Activated CD4-positive, alpha-beta T cell treated with anti-CD3 and anti-CD28 coated beads for 24 hours (primary cell): Measurements from ENCODE around the gene NEK9.

Experiments used
- DNase-seq, 2 donors: peaks; one replicate each; pipeline ENCODE4 v3.0.0-alpha.2; 2020; ENCODE audit warnings: low read depth in 2 of 2

Gene NEK9

DNA sequence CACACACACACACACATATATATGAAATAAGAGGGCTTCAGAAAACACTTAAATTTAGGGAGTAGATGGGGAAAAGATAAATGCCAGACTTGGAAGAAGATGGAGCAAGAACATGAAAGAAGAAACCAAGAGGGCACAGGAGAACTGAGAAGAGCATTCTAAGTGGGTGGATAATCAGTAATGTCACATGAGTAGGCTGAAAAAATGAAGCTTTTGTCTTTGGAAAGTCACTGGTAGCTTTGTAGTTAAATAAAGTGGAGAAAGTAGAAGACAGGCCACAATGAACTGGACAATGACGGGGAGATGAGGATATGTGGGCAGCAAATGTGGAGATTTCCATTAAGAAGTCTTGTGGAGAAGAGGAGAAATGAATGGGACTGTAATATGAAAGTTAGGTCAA is 59.6 kb downstream of the NEK9 start:
- no peak for DNase-seq

DNA sequence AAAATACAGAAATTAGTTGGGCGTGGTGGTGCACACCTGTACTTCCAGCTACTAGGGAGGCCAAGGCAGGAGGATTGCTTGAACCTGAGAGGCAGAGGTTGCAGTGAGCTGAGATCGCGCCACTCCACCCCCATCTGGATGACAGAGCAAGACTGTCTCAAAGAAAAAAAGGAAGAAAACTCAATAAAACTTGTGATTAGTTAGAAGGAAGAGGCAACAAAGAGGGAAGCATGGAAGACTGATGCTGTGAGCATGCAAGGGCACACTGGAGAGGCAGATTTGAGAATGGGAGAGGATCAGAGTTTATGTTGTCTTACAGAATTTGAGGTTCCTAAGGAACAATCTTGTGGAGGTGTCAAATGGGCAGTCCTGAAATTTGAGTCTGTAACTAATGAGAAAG is 60.2 kb downstream of the NEK9 start:
- no peak for DNase-seq

DNA sequence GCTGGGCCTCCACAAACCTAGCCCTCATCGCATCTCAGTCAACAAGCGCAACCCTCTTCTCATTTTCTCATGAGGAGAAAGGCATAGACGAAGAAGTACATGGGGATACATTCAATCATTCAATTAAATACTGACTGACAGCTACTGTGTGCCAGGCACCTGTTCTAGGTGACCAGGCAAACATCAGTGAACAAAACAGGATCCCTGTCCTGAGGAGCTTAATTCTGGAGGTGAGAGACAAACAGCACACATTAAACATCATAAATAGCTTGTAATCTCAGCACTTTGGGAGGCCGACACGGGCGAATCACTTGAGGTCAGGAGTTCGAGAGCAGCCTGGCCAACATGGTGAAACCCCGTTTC is 62.7 kb downstream of the NEK9 start:
- DNase-seq: no peak

DNA sequence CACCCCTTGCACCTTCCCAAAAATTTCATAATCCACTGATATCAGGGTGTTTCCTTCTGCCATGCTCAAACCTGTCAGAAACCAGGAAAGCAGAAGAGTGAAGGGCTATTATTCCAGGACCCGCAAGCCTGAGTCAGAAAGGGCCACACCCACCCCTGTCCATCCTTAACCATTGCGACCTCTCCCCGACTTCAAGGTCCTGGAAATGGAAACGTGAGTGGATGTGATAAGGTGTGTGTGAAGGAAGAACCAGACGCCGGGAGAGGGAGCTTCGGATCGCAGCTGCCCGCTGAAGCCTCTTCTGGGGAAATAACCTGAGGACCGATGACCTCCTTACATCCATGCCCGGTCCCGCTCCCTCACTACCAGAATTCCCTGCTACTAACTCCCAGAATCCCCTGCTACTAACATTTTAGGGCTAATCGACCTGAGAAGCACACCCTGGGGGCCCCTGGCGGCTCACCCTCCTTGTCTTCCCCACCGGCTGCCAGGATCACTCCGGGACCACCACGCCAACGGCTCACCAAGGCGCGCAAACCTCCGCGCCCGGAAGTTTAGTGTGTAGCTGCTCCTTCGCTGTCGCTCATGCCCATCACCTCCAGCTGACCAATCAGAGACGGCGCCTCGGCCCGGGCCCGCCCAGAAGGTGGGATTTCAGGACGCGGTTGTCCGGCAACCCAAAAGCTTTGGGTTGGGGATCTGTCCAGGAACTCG is 63.2 kb downstream of the NEK9 start, which contains the start of gene ACYP1:
Gene ACYP1 (minus strand): TSS at position 534 of the 714 bp plus-strand sequence. CDS start 471 bp downstream, at position 63.
- peak; percentile 90 to 91 for DNase-seq

DNA sequence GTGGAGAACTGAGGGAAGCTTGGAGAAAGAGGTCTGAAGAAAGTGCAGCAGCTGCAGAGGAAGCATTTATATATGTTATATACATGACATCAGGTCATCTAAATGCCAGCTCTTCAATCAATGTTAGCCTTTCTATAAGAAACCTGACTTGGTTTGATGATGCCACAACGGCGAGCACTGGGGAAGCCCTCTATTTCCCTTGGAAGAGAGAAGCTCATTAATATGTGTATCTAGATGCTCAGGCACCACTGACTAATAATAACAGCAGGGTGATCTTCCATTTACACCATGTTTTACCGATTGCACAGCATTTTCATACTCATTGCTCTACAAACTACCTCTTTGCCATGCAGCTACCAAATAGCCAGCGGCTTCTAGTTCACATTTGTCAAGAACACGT is 63.8 kb downstream of the NEK9 start:
- no peak for DNase-seq

DNA sequence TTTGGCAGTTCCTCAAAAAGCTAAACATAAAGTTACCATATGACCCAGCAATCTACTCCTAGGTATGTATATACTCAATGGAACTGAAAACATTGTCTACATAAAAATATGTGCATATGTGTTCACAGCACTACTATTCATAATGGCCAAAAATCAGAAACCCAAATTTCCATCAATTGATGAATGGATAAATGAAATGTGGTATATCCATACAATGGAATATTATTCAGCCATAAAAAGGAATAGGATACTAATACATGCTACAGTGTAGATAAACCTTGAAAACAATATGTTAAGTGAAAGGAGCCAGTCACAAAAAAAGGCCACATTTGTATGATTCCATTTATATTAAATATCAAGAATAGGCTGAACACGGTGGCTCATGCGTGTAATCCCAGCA is 66.4 kb downstream of the NEK9 start:
- no peak for DNase-seq

DNA sequence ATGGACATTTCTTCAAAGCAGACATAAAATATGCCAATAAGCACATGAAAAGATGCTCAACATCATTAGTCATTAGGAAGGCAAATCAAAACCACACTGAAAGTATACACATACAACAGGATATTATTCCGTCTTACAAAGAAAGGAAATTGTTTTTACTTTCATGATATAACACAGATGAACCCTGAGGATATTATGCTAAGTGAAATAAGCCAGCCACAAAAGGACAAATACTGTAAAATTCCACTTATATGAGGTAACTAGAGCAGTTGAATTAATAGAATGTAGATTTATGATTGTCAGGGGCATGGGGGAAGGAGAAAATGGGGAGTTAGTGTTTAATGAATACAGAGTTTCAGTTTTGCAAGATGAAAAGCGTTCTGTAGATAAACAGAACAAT is 67.2 kb downstream of the NEK9 start:
- DNase-seq: no peak

DNA sequence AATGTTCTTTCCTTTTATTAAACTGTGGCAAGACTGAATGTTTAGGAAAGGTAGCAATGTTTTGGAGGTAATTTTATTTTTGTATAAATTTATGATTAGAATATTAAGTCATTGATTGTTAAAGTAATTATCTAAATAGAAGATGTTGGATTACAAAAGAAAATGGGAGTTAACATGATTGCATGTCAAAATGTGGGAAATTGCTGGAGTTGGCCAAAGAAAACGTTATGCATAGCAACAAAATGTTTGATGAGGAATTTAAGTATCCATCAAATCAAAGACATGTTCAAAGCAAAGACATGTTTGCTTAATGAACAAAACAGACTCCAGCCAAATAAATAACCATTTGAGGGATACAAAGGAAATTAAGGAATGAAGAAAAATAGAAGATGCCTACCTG is 72.4 kb downstream of the NEK9 start:
- no peak for DNase-seq

DNA sequence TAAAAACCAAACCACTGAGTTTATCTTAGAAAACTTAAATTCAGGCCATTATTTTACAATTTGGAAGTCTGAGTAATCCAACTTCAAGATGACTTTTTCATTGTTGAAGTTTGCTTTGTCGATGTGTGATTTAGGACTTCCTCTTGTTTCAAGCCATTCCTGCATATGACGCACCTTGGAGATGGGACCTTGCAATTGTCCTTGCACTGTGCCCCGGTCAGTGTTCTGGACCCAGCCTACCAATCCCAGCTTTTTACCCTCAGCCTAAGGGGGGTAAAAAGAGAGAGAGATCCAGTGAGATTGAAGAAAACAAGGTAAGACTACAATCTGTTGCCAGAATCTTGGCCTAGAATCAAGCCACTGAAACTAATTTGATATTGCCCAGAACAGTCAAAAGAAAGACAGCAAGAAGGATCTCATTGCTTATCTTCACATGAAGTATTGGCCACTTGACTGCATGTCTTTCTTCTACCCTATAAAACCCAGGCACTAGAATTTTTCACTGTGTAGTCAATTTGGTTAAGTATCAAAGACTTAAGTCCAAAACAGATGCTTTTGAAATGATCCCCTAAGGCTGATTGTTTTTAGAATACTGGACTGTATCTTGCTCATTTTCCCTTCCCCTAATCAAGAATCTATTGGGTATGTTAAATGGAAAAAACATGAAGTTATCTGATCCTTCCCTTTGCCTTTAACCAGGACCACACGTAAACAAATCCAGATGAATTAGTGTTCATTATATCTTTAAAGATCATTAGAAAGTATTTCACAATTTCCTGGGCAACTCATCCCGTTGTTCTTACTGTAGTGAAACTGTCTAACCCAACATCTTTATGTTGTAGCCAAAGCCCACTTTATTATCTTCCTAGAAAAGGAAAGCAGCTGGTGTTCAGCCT is 73.2 kb downstream of the NEK9 start:
- no peak for DNase-seq

DNA sequence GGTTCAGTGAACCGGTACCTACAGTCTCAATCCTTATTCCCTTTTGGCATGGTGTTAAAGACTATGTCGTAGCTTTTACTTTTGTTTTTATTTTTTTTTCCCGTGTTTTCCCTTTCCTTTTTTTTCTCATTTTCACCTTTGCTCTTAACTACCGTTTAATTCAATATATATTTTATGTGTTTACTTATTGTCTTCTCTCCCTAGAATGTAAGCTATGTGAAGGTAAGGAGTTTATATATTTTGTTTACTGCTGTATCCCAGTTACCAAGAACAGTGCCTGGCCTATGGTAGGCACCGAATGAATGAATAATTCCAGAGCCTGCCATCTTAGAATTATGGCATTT is 75.3 kb downstream of the NEK9 start:
- DNase-seq: no peak

DNA sequence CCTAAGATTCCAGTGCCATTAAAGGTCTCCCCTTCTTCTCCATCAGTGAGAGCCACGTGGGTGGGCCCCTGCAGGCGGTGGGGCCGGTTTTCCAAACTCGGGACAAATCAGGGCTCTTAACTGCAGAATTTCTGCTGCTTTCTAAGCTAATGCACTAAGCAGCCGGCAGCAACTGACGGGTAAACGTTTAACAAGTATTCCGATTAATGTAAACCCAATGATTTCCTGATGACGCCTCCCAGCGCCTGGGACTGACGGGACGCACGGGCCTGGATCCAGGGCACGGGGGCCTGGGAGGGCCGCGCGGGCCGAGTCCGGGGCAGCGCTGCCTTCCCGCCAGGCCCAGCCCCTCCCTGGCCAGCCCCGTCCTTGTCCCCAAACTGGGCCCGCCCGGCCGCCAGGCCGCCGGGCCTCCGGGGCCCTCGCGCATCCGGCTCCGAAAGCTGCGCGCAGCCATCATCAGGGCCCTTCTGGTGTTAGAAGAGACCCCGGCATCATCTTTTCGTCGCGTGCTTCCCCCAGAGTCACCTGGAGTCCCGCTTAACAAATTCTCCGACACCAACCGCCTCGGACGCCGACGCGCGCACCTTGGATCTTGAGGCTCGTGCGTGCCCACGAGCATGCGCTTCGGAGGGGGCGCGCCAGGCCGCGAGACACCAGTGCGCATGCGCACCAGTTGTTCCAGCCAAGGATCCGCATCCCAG is 75.8 kb downstream of the NEK9 start, which contains the start of gene MLH3:
Gene MLH3 (minus strand): TSS at position 616 of the 704 bp plus-strand sequence. CDS start 1,812 bp downstream, outside the sequence.
- DNase-seq: peak; percentile 58 to 69

DNA sequence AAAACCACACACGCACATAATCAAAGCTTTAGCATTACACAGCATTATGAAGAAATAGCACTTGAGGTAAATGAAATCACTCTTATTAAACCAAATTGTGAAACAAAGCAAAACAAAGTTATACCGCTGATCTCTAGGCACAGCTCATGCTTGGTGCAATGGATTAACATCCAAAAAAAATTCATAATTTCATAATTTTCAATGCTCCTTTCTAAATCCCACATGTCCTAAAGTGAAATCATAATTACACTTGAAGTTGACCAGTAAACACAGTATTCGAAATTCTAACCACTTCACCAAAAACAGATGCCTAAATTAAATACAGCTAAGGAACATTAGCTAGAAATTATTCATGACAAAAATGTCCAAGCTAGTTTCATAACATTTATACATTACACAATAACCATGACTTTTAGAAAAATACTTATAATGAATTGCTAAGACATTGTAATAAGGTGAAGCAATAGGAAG is 77.1 kb downstream of the NEK9 start:
- DNase-seq: no peak

DNA sequence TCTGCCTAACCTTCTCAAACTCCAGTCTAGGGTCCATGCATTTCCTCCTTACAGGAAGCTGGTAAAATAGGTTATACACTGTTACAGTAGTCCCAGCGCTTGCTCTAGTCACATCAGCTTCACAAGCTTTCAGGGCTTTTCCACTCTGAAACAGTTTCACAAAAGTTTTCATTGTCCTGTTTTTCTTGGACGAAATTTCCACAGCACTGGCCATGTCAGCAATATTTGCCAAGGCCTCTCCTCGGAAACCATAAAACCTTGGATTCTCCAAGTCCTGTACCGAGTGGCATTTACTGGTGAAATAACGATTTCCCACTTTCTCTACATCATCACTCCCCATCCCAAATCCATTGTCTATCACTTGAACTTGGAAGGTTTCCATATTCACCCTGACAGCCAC is 77.7 kb downstream of the NEK9 start:
- DNase-seq: no peak

DNA sequence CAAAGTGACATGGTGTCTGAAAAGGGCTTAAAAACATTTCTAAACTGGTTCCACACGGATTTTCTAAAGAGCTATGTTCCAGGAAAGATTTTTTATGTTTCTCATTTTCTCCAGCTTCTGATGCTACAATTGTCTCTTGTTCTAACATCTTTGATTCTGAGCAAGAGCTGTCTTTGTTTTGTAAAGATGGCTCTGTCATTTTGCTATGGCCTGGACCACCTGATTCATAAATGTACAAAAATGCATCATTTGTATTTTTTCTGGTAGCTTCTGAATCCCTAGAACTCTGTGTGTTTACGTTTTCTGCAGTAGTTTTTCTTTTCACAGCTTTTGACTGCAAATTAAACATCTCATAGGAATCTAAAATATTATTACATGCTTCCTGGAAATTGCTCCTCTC is 78.7 kb downstream of the NEK9 start:
- no peak for DNase-seq

DNA sequence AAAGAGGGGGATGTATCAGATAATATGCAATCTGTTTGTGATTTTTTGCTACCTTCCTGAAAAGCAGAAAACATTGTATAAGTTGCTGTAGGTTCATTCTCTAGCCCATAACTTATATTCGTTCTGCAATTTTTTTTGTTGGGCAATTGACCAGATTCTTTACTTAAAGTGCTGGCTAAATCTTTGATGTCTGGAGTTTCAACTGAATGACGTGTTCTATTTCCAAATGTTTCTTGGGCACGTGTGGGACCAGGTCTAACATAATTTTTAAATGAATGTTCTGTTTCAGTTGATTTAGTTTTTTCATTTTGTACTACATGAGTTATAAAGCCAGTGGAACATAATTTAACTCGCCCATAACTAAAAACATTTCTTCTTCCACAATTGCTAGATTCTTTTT is 79.3 kb downstream of the NEK9 start:
- no peak for DNase-seq

DNA sequence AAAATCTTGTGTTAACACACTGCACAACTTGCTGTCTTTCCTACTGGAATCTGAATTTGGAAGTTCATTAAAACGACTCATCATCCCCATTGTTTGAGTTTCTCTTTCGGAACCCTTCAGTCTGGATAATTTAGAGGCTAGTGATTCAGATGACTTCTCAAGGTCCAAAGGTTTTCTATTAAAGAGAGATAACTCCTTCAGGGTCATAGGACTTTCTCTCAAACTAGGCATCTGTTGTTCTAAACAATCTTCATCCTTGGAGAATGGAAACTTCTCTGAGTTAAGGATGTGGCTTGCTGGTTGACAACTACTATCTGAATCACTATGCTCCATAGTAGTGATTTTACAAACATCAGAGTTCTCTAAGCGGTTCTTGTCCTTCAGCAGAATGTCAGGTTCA is 79.9 kb downstream of the NEK9 start:
- DNase-seq: no peak

DNA sequence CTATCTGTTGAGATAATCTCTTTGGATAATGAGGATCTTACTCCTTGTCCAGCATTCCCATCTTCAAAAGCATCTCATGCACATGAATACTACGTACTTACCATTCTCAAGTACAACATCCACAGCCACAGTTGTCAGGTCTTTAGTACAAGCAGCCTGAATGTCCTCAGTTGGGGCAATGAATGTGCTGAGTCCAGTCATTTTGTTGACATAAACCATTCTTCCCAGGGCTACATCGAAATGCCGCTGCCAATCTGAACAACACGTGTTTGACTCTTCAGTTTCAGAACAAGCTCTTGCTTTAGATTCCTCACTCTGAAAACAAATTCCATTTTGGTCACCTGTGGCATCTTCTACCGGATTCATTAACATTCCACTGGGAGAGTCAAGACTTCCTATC is 80.6 kb downstream of the NEK9 start:
- no peak for DNase-seq

DNA sequence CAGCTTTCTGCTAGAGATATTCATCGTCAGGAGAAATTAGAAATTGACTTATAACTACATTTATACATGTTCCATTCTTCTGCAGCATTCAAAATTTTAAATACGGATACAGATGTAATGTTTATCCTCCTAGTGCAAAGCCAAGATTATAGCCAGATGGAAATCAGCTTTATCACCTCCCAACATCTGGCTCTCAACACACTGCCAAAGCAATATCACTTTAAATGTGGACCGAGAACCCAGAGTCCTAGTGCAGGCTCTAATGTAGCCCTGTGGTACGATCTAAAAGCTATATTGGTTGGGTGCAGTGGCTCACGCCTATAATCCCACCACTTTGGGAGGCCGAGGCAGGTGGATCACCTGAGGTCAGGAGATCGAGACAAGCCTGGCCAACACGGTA is 82.1 kb downstream of the NEK9 start:
- no peak for DNase-seq

DNA sequence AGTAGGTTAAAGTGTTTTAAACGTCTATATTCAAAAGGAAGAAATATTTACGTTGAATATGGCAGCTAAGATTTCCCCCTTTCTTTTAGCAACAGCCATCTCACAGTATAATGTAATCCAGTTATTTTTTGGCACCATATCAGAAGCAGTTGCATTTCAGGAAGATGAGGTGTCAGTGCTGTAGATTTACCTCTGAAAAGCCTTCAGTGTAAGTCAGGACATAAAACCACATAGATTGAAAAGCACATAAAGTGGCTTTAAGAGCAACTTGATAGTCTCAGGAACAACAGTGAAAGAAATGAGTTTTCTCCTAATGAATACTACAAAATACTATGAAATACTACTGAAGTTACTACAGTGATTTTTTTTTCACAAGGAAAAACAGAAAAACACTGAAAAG is 82.5 kb downstream of the NEK9 start:
- DNase-seq: no peak

DNA sequence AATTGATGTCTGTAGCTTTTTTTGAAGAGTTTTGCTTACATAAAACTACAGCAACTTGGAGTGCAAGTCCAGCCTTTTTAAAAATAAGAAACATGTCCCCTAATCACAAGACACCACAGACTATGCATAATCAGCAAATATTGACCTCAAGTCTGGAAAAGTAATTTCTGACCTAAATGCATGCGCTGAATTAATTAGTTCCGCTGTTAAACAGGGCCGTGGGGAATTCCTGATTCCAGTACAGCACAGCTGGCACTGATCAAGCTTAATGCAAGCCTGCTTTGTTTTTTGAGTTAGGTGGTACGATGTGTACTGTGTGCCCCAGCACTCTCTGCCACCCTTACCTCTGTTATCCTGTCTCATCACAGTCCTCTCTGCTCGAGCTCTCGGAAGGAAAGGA is 84.8 kb downstream of the NEK9 start:
- DNase-seq: no peak

DNA sequence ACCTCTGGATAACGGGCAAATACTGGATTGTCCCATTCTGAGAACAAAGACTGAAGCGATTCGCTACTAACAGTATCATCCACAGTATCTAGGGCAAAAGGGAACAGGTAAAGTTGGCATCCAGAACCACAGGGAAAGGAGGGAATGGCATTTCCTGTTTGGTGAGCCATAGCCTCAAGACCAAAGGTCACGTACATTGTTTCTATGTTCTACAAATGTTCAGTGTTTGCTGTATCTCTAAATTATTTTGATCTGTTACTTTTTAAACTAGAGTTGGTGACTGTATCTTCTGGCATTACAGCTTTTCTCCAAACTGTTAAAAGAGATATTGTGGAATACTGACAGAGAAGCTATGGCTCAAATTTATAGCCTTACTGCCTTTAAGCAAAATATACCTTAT is 85.2 kb downstream of the NEK9 start:
- no peak for DNase-seq

DNA sequence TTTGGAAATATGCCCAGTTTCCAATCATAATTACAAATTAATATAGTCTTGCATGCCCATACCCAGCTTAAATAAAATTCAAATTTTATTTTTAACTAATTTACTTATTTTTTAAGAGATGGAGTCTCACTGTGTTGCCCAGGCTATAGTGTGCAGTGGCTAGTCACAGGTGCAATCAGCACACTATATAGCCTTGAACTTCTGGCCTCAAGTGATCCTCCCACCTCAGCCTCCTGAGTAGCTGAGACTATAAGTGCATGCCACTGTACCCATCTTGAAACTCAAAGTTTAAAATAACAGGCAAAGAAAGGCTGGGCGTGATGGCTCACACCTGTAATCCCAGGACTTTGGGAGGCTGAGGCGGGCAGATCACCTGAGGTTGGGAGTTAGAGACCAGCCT is 85.9 kb downstream of the NEK9 start:
- DNase-seq: no peak

DNA sequence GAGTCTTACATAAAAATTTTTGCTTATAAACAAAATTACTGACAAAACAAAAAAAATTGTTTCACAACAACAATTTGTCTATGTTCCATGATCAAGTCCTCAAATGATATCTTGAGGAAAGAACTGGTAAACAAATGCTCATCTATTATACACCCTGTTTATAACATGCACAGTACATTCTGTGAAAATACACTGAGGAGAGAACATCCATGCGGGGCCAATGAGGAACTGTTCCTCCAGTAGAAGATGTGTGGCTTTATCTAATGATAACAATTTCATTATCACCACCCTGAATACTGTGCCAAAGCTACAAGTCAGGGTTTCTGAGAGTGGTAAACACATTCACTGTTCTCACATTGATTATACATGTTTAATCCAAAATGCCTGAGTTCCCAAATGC is 86.3 kb downstream of the NEK9 start:
- DNase-seq: no peak
